Body of pancreas (tissue), 4 donors: ENCODE measurements around the gene RND1.

Source experiments
- CTCF ChIP-seq, 7 experiments: fragments of 450-650 bp in 4 of 7; fragments of 200-600 bp in 3 of 7; sonication (generic) in 3 of 7; IDR thresholded peaks; one replicate each; pipeline ENCODE4 v1.5.1; 2016 to 2019; ENCODE audit warnings: antibody characterized with exemption in 7 of 7
- POLR2A ChIP-seq, 3 donors: fragments of 450-650 bp; IDR thresholded peaks; one replicate each; pipeline ENCODE4 v1.6.1; 2016; ENCODE audit warnings: antibody characterized with exemption in 3 of 3, mild to moderate bottlenecking in 2 of 3

GRCh38 chr12:48856379-48856778 lies 9.3 kb downstream of the RND1 start:
- TF ChIP-seq POLR2A (IDR thresholded peaks at IDR 0.05) (no peak), CTCF (IDR thresholded peaks at IDR 0.05) (no peak)
